Naive thymus-derived CD4-positive, alpha-beta T cell (primary cell): ENCODE data around the gene CCDC12. TPM values are rescaled to one million over a fixed set of nuclear protein-coding genes. Genes with fewer than 3 reads are reported as not detected.
A peak's percentile ranks its signal among the peaks of the same experiment; 100 is the strongest.

Source experiments
- ATAC-seq: fragments of 150-1000 bp; cut with Tn5 transposase; 2 replicates; pipeline ENCODE4 v1.10.0; 2021; ENCODE audit warnings: mild to moderate bottlenecking, moderate library complexity
- CTCF ChIA-PET: fragments of 350-600 bp; sonication (Branson Sonifier 250); formaldehyde crosslinking; loops from one replicate; lab custom pipeline; 2021; ENCODE audit warnings: antibody characterized with exemption; lab: Charles Lee
- POLR2A ChIA-PET: fragments of 350-600 bp; sonication (Branson Sonifier 250); formaldehyde crosslinking; loops from one replicate; lab custom pipeline; 2021; ENCODE audit warnings: antibody characterized with exemption, inconsistent platforms; lab: Charles Lee
- DNase-seq, 9 donors: peaks; one replicate each; pipeline versions ENCODE4 v3.0.0 to v3.0.0-alpha.2; 2020 to 2022; ENCODE audit warnings: mixed read lengths in 1 of 9
- H3K27ac ChIP-seq: one replicate; pipeline ENCODE4 v1.7.0; 2013; ENCODE audit warnings: mild to moderate bottlenecking, low read depth, low read length, moderate library complexity
- H3K27me3 ChIP-seq, 2 donors: one replicate each; pipeline ENCODE4 v1.7.0; 2013; ENCODE audit warnings: low read length in 2 of 2, mild to moderate bottlenecking in 2 of 2, moderate library complexity in 2 of 2; ENCODE audit not compliant: control insufficient read depth in 2 of 2, insufficient read depth in 2 of 2
- H3K36me3 ChIP-seq, 3 experiments: 1 replicate in 2 of 3; 2 replicates in 1 of 3; pipeline ENCODE4 v1.7.0; 2013; ENCODE audit warnings: low read length in 3 of 3, mild to moderate bottlenecking in 3 of 3, moderate library complexity in 1 of 3; ENCODE audit not compliant: insufficient read depth in 3 of 3, control insufficient read depth in 2 of 3
- H3K4me1 ChIP-seq, 2 donors: one replicate each; pipeline ENCODE4 v1.7.0; 2013; ENCODE audit warnings: low read length in 2 of 2, mild to moderate bottlenecking in 2 of 2, moderate library complexity in 1 of 2; ENCODE audit not compliant: control insufficient read depth in 2 of 2, insufficient read depth in 2 of 2
- H3K4me3 ChIP-seq: 2 replicates; pipeline ENCODE4 v1.7.0; 2013; ENCODE audit warnings: mild to moderate bottlenecking, low read length
- H3K9me3 ChIP-seq, 3 experiments: 1 replicate in 2 of 3; 2 replicates in 1 of 3; pipeline ENCODE4 v1.7.0; 2013; ENCODE audit warnings: low read length in 3 of 3; ENCODE audit not compliant: control insufficient read depth in 2 of 3
- H3K27ac Mint-ChIP-seq, 9 donors: one replicate each; pipeline ENCODE4 v1.8.0; 2020 to 2022; ENCODE audit warnings: mixed read lengths in 9 of 9, mild to moderate bottlenecking in 8 of 9, moderate library complexity in 5 of 9, inconsistent platforms in 2 of 9
- H3K27me3 Mint-ChIP-seq, 5 donors: one replicate each; pipeline ENCODE4 v1.8.0; 2021 to 2022; ENCODE audit warnings: mixed read lengths in 5 of 5, mild to moderate bottlenecking in 1 of 5
- H3K36me3 Mint-ChIP-seq, 5 donors: one replicate each; pipeline ENCODE4 v1.8.0; 2020 to 2022; ENCODE audit warnings: mixed read lengths in 5 of 5, mild to moderate bottlenecking in 3 of 5, inconsistent platforms in 1 of 5
- H3K4me1 Mint-ChIP-seq, 7 donors: one replicate each; pipeline ENCODE4 v1.8.0; 2020 to 2022; ENCODE audit warnings: mixed read lengths in 7 of 7, mild to moderate bottlenecking in 3 of 7, inconsistent platforms in 1 of 7
- H3K4me3 Mint-ChIP-seq, 10 donors: one replicate each; pipeline ENCODE4 v1.8.0; 2020 to 2022; ENCODE audit warnings: mild to moderate bottlenecking in 10 of 10, mixed read lengths in 10 of 10, moderate library complexity in 6 of 10, inconsistent platforms in 2 of 10
- H3K9me3 Mint-ChIP-seq, 11 donors: one replicate each; pipeline ENCODE4 v1.8.0; 2020 to 2022; ENCODE audit warnings: mixed read lengths in 11 of 11, mild to moderate bottlenecking in 4 of 11, inconsistent platforms in 1 of 11, moderate library complexity in 1 of 11
- intact Hi-C, 2 donors: fragments of 100-400 bp; cut with micrococcal nuclease; formaldehyde crosslinking; loops; one replicate each; pipeline ENCODE4 v1.15.1; 2023
- polyA plus RNA-seq, 2 donors: library from polyadenylated mRNA; unstranded; fragments of 300-500 nt; fragmentation: Illumina TruSeq; gene quantifications; one replicate each; pipeline ENCODE4 v1.2.3, GENCODE V29; 2021
- total RNA-seq, 6 experiments: library from RNA in 5 of 6; stranded (reverse) in 5 of 6; gene quantifications; 1 replicate in 5 of 6; 2 replicates in 1 of 6; pipeline ENCODE4 v1.2.3 and lab custom pipeline; 2021 to 2026

The CCDC12 gene
- total and polyA plus RNA-seq, 7 experiments from 2014 or later, result 51.6 to 115 (median 60.2) TPM

- H3K9me3 Mint-ChIP-seq, result peaks cover 0 to 5% (median 0%) of the 10 kb centered on the region in 11 donors
- H3K27me3 ChIP-seq, result no peaks in the 10 kb centered on the region
- CTCF ChIA-PET, result interaction anchor here (2.1 to 2.5 kb wide), 2 partner anchors 10 to 19 kb away, joined by 5 to 9 read pairs; no protein-coding TSS in a partner anchor
- DNase-seq (no peak), ATAC-seq (peak; percentile 4)
- POLR2A ChIA-PET, result interaction anchor here (0.5 to 5.7 kb wide), 12 partner anchors 8 to 299 kb away, joined by 3 to 37 read pairs (median 4); no protein-coding TSS in a partner anchor
- peaks cover 51 to 58% of the 10 kb centered on the region in 2 donors for H3K4me1 ChIP-seq
- peak overlapping the region; percentile 77 to 100 (median 85) for H3K4me3 Mint-ChIP-seq
- peak overlapping the region; percentile 91 for H3K27ac ChIP-seq
- peak overlapping the region in 4 of 9 donors; percentile 36 to 94 (median 64) for H3K27ac Mint-ChIP-seq
- peaks cover 0 to 8% (median 0%) of the 10 kb centered on the region in 3 experiments for H3K36me3 ChIP-seq
- H3K9me3 ChIP-seq, result no peaks in the 10 kb centered on the region
- H3K27me3 Mint-ChIP-seq, result no peaks in the 10 kb centered on the region
- intact Hi-C loops, result loop anchor here (1.0 to 10.0 kb wide), 16 partner anchors 7 to 1935 kb away; partner anchors contain the start of genes ALS2CL (in 1 of the 2), ARIH2 (in 1 of the 2), ATRIP (in 1 of the 2) and CCDC51 (in 1 of the 2)
- peaks cover 0 to 6% (median 0%) of the 10 kb centered on the region in 5 donors for H3K36me3 Mint-ChIP-seq
- peak overlapping the region; percentile 92 for H3K4me3 ChIP-seq
- H3K4me1 Mint-ChIP-seq, result peaks cover 35 to 80% (median 61%) of the 10 kb centered on the region in 7 donors
Observed at GRCh38 chr3:46979958-46980497, 3.5 kb upstream of the CCDC12 start.

- intact Hi-C loops, result loop anchor here (1.0 to 10.0 kb wide), 16 partner anchors 8 to 1936 kb away; partner anchors contain the start of genes ALS2CL (in 1 of the 2), ARIH2 (in 1 of the 2), ATRIP (in 1 of the 2) and CCDC51 (in 1 of the 2)
- H3K9me3 ChIP-seq, result no peaks in the 10 kb centered on the region
- H3K27me3 ChIP-seq, result no peaks in the 10 kb centered on the region
- H3K27ac Mint-ChIP-seq, result peak within 1 kb of the TSS; percentile 86 to 94 (median 92)
- H3K27me3 Mint-ChIP-seq, result no peaks in the 10 kb centered on the region
- POLR2A ChIA-PET, result interaction anchor here (0.5 to 5.7 kb wide), 12 partner anchors 8 to 300 kb away, joined by 3 to 37 read pairs (median 4); no protein-coding TSS in a partner anchor
- H3K4me3 Mint-ChIP-seq, result peak within 1 kb of the TSS; percentile 86 to 100 (median 90)
- DNase-seq, result peak; percentile 84 to 96 (median 91)
- peak; percentile 85 for ATAC-seq
- peaks cover 0 to 8% (median 0%) of the 10 kb centered on the region in 3 experiments for H3K36me3 ChIP-seq
- H3K27ac ChIP-seq, result peak within 1 kb of the TSS; percentile 91
- H3K36me3 Mint-ChIP-seq, result peaks cover 0 to 13% (median 5%) of the 10 kb centered on the region in 5 donors
- H3K4me1 ChIP-seq, result peaks cover 55 to 60% of the 10 kb centered on the region in 2 donors
- peaks cover 0 to 5% (median 0%) of the 10 kb centered on the region in 11 donors for H3K9me3 Mint-ChIP-seq
- H3K4me1 Mint-ChIP-seq, result peaks cover 36 to 80% (median 61%) of the 10 kb centered on the region in 7 donors
- CTCF ChIA-PET, result interaction anchor here (2.1 to 2.5 kb wide), 2 partner anchors 10 to 19 kb away, joined by 5 to 9 read pairs; no protein-coding TSS in a partner anchor
- H3K4me3 ChIP-seq, result peak within 1 kb of the TSS; percentile 92
Observed at GRCh38 chr3:46978985-46979944, 2.7 kb upstream of the CCDC12 start, which contains the start of gene NBEAL2. Gene NBEAL2 (plus strand): TSS chr3:46979666. CDS start chr3:46979862, 196 bp downstream.

GRCh38 chr3:46978381-46978780, 1.8 kb upstream of the CCDC12 start:
- no peaks in the 10 kb centered on the region for H3K27me3 Mint-ChIP-seq
- ChIA-PET POLR2A (interaction anchor here (2.1 to 5.7 kb wide), 2 partner anchors 9 to 32 kb away, joined by 17 to 37 read pairs; no protein-coding TSS in a partner anchor), CTCF (interaction anchor here (2.1 to 2.5 kb wide), 2 partner anchors 9 to 20 kb away, joined by 5 to 9 read pairs; no protein-coding TSS in a partner anchor)
- peaks cover 37 to 80% (median 62%) of the 10 kb centered on the region in 7 donors for H3K4me1 Mint-ChIP-seq
- intact Hi-C loops, result loop anchor here (2.0 to 10.0 kb wide), 10 partner anchors 30 to 1936 kb away; partner anchors contain the start of genes ALS2CL (in 1 of the 2), ARIH2 (in 1 of the 2), ATRIP (in 1 of the 2) and CCDC51 (in 1 of the 2)
- H3K27ac Mint-ChIP-seq, result peak overlapping the region; percentile 51 to 99 (median 94)
- peak overlapping the region; percentile 86 to 100 (median 96) for H3K4me3 Mint-ChIP-seq
- peak overlapping the region; percentile 91 for H3K27ac ChIP-seq
- H3K9me3 ChIP-seq, result no peaks in the 10 kb centered on the region
- DNase-seq (peak in 1 of 9 donors; percentile 6), ATAC-seq (no peak)
- H3K27me3 ChIP-seq, result no peaks in the 10 kb centered on the region
- H3K36me3 ChIP-seq, result peaks cover 0 to 8% (median 0%) of the 10 kb centered on the region in 3 experiments
- H3K36me3 Mint-ChIP-seq, result peaks cover 0 to 17% (median 5%) of the 10 kb centered on the region in 5 donors
- H3K9me3 Mint-ChIP-seq, result peaks cover 0 to 5% (median 0%) of the 10 kb centered on the region in 11 donors
- H3K4me1 ChIP-seq, result peaks cover 51 to 61% of the 10 kb centered on the region in 2 donors
- H3K4me3 ChIP-seq, result no peak overlapping the region

- Mint-ChIP-seq H3K9me3 (peaks cover 0 to 5% (median 0%) of the 10 kb centered on the region in 11 donors), H3K36me3 (peaks cover 0 to 18% (median 5%) of the 10 kb centered on the region in 5 donors), H3K4me1 (peaks cover 40 to 82% (median 60%) of the 10 kb centered on the region in 7 donors), H3K27ac (peak overlapping the region; percentile 51 to 99 (median 91)), H3K27me3 (no peaks in the 10 kb centered on the region), H3K4me3 (peak overlapping the region; percentile 41 to 100 (median 88))
- Histone ChIP-seq H3K27me3 (no peaks in the 10 kb centered on the region), H3K4me1 (peaks cover 51 to 57% of the 10 kb centered on the region in 2 donors), H3K36me3 (peaks cover 0 to 8% (median 0%) of the 10 kb centered on the region in 3 experiments), H3K9me3 (no peaks in the 10 kb centered on the region), H3K27ac (peak overlapping the region; percentile 91), H3K4me3 (no peak overlapping the region)
- ChIA-PET POLR2A (interaction anchor here (1.2 to 5.7 kb wide), 2 partner anchors 10 kb away, joined by 3 to 37 read pairs; no protein-coding TSS in a partner anchor), CTCF (interaction anchor here (2.1 kb wide), 1 partner anchor 8 kb away, joined by 5 read pairs; no protein-coding TSS in a partner anchor)
- DNase-seq (peak in 1 of 9 donors; percentile 7), ATAC-seq (no peak)
- intact Hi-C loops, result loop anchor here (2.0 to 10.0 kb wide), 12 partner anchors 29 to 1937 kb away; partner anchors contain the start of genes ALS2CL (in 1 of the 2), ARIH2 (in 1 of the 2), ATRIP (in 1 of the 2) and CCDC51 (in 1 of the 2)
Observed at GRCh38 chr3:46977811-46978195, 1.3 kb upstream of the CCDC12 start.

- no peaks in the 10 kb centered on the region for H3K27me3 Mint-ChIP-seq
- DNase-seq (no peak), ATAC-seq (no peak)
- peaks cover 0 to 5% (median 0%) of the 10 kb centered on the region in 11 donors for H3K9me3 Mint-ChIP-seq
- CTCF ChIA-PET, result interaction anchor here (0.6 to 1.4 kb wide), 3 partner anchors 23 to 503 kb away, joined by 3 to 4 read pairs (median 3); no protein-coding TSS in a partner anchor
- H3K27ac Mint-ChIP-seq, result peak overlapping the region in 7 of 9 donors; percentile 18 to 74 (median 63)
- H3K4me1 Mint-ChIP-seq, result peaks cover 58 to 89% (median 73%) of the 10 kb centered on the region in 7 donors
- peaks cover 0 to 31% (median 5%) of the 10 kb centered on the region in 5 donors for H3K36me3 Mint-ChIP-seq
- no peaks in the 10 kb centered on the region for H3K9me3 ChIP-seq
- intact Hi-C loops, result loop anchor here (5.0 to 10.0 kb wide), 9 partner anchors 47 to 1940 kb away; partner anchors contain the start of genes ALS2CL (in 1 of the 2), ARIH2 (in 1 of the 2), ATRIP (in 1 of the 2) and CCDC51 (in 1 of the 2)
- H3K27ac ChIP-seq, result no peak overlapping the region
- H3K4me3 Mint-ChIP-seq, result peak overlapping the region; percentile 68 to 99 (median 78)
- peaks cover 0 to 14% (median 0%) of the 10 kb centered on the region in 3 experiments for H3K36me3 ChIP-seq
- no peak overlapping the region for H3K4me3 ChIP-seq
- no peaks in the 10 kb centered on the region for H3K27me3 ChIP-seq
- peaks cover 49 to 53% of the 10 kb centered on the region in 2 donors for H3K4me1 ChIP-seq
- POLR2A ChIA-PET, result interaction anchor here (5.7 kb wide), 1 partner anchor 13 kb away, joined by 37 read pairs; no protein-coding TSS in a partner anchor
Observed at GRCh38 chr3:46974421-46975171, 1.9 kb downstream of the CCDC12 start.
